AG04450 (cell line): ENCODE results near the gene CLIP1. TPM values are rescaled to one million over a fixed set of nuclear protein-coding genes. Genes with fewer than 3 reads are reported as not detected.

Experiments
- CTCF ChIA-PET: fragments of 300-600, 350-600 bp; formaldehyde crosslinking; extraction: SDS; loops from one replicate; lab custom pipeline; 2022; ENCODE audit warnings: antibody characterized with exemption, inconsistent platforms; lab: Charles Lee
- POLR2A ChIA-PET: fragments of 350-600 bp; formaldehyde crosslinking; extraction: SDS; loops from one replicate; lab custom pipeline; 2021; ENCODE audit warnings: antibody characterized with exemption, inconsistent platforms; lab: Yijun Ruan, JAX
- DNase-seq: peaks from one replicate; pipeline ENCODE4 v3.0.0-alpha.2; 2011; ENCODE audit warnings: low read depth, low spot score
- H3K27ac ChIP-seq: one replicate; pipeline ENCODE4 v1.5.1; 2012; ENCODE audit warnings: low read depth, low read length, control low read depth
- H3K27me3 ChIP-seq: one replicate; pipeline ENCODE4 v1.6.0; 2012; ENCODE audit warnings: low read length; ENCODE audit not compliant: control insufficient read depth, insufficient read depth
- H3K4me3 ChIP-seq: 2 replicates; pipeline ENCODE4 v1.5.1; 2011; ENCODE audit warnings: mild to moderate bottlenecking, low read depth, low read length, control low read depth
- H3K9me3 ChIP-seq: 2 replicates; pipeline ENCODE4 v1.5.1; 2012; ENCODE audit warnings: low read length; ENCODE audit not compliant: control insufficient read depth, insufficient read depth
- CTCF ChIP-seq: IDR thresholded peaks from 2 replicates; pipeline ENCODE4 v1.5.1; 2011; ENCODE audit warnings: low read depth, low read length, control low read depth, inconsistent platforms
- polyA plus RNA-seq: library from polyadenylated mRNA; depleted of rRNA; stranded (reverse); fragments of >200 nt; gene quantifications from 2 replicates; pipeline ENCODE4 v1.2.3, GENCODE V29; 2011

The CLIP1 gene
- polyA plus RNA-seq, 1 experiment, result 63.6 TPM

GRCh38 chr12:122393817-122394216 lies 28.7 kb downstream of the CLIP1 start:
- Histone ChIP-seq H3K4me3 (no peak overlapping the region), H3K9me3 (no peaks in the 10 kb centered on the region), H3K27ac (no peak overlapping the region), H3K27me3 (no peaks in the 10 kb centered on the region)
- POLR2A ChIA-PET, result no interaction called here
- CTCF ChIA-PET, result no interaction called here
- no peak for DNase-seq
- no peak for TF ChIP-seq CTCF

GRCh38 chr12:122392411-122392810 lies 30.1 kb downstream of the CLIP1 start:
- DNase-seq, result no peak
- no peak overlapping the region for H3K4me3 ChIP-seq
- POLR2A ChIA-PET, result no interaction called here
- no peak for TF ChIP-seq CTCF
- H3K27ac ChIP-seq, result no peak overlapping the region
- H3K27me3 ChIP-seq, result no peaks in the 10 kb centered on the region
- CTCF ChIA-PET, result no interaction called here
- no peaks in the 10 kb centered on the region for H3K9me3 ChIP-seq

GRCh38 chr12:122389677-122390076 lies 32.8 kb downstream of the CLIP1 start:
- POLR2A ChIA-PET, result interaction anchor here (0.7 kb wide), 1 partner anchor 14 kb away, joined by 3 read pairs; no protein-coding TSS in a partner anchor
- CTCF ChIA-PET, result interaction anchor here (0.6 to 2.2 kb wide), 3 partner anchors 10 to 524 kb away, joined by 3 to 11 read pairs (median 6); no protein-coding TSS in a partner anchor

GRCh38 chr12:122387887-122388286 lies 34.6 kb downstream of the CLIP1 start:
- DNase-seq, result no peak
- POLR2A ChIA-PET, result no interaction called here
- no peak overlapping the region for H3K4me3 ChIP-seq
- CTCF ChIA-PET, result interaction anchor here (1.2 to 2.8 kb wide), 3 partner anchors 12 to 83 kb away, joined by 3 to 11 read pairs (median 10); no protein-coding TSS in a partner anchor
- TF ChIP-seq CTCF, result no peak
- no peaks in the 10 kb centered on the region for H3K27me3 ChIP-seq
- no peak overlapping the region for H3K27ac ChIP-seq
- no peaks in the 10 kb centered on the region for H3K9me3 ChIP-seq

More at GRCh38 chr12:122389677-122390076, 32.8 kb downstream of the CLIP1 start:
- Histone ChIP-seq H3K9me3 (no peaks in the 10 kb centered on the region), H3K27me3 (no peaks in the 10 kb centered on the region), H3K27ac (no peak overlapping the region), H3K4me3 (no peak overlapping the region)
- no peak for DNase-seq
- TF ChIP-seq CTCF, result no peak

- POLR2A ChIA-PET, result interaction anchor here (0.7 kb wide), 1 partner anchor 33 kb away, joined by 4 read pairs; no protein-coding TSS in a partner anchor
- TF ChIP-seq CTCF, result no peak
- no peak for DNase-seq
- no peak overlapping the region for H3K27ac ChIP-seq
- CTCF ChIA-PET, result interaction anchor here (1.2 to 2.8 kb wide), 3 partner anchors 12 to 29 kb away, joined by 3 to 10 read pairs (median 8); no protein-coding TSS in a partner anchor
- no peaks in the 10 kb centered on the region for H3K9me3 ChIP-seq
- no peaks in the 10 kb centered on the region for H3K27me3 ChIP-seq
- no peak overlapping the region for H3K4me3 ChIP-seq
Measured at GRCh38 chr12:122385171-122386016, 37.1 kb downstream of the CLIP1 start.
